Vagina (tissue), 2 donors: Measurements from ENCODE around the gene MAP3K8.

ENCODE experiments used
- CTCF ChIP-seq, 3 experiments: fragments of 450-650 bp in 2 of 3; fragments of 200-600 bp in 1 of 3; sonication (generic) in 1 of 3; IDR thresholded peaks; one replicate each; pipeline ENCODE4 v1.5.1; 2017 to 2019; ENCODE audit warnings: antibody characterized with exemption in 3 of 3, mild to moderate bottlenecking in 2 of 3, moderate library complexity in 2 of 3
- POLR2AphosphoS5 ChIP-seq, 2 donors: sonication (generic); formaldehyde crosslinking; IDR thresholded peaks; one replicate each; pipeline ENCODE4 v1.9.0; 2017; ENCODE audit warnings: antibody characterized with exemption in 2 of 2, mild to moderate bottlenecking in 2 of 2, low read depth in 1 of 2; ENCODE audit not compliant: insufficient read depth in 1 of 2

DNA sequence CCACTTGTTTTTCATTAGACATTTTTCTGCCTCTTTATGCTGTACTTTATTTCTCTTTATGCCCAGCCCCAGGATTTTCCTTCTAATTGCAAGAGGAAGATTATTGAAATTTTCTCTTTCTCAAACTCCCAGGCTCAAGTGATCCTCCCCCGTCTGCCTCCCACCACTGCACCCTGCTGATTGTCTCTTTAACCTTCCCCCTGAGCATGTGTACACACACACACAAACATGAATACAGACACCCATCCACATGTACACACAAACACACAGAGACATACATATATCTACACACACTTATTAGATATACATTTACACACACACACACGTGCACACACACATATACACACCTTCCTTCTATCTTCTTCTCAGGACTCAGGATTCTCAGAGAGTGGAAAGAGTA is 37.3 kb upstream of the MAP3K8 start:
- no peak for TF ChIP-seq CTCF (IDR thresholded peaks at IDR 0.05)
- no peak for TF ChIP-seq POLR2AphosphoS5 (IDR thresholded peaks at IDR 0.05; ENCODE audit: insufficient read depth in 1 of 2, low read depth in 1 of 2)
